T-helper 1 cell (primary cell): ENCODE results near the gene MYH9.
A peak's percentile ranks its signal among the peaks of the same experiment; 100 is the strongest.
"Not testable (repeated sequence)": the region's sequence is repeated elsewhere in the genome, so short reads cannot be mapped to it uniquely, and the experiment has no call there.

Experiments used
- DNase-seq, 5 donors: peaks; one replicate each; pipeline ENCODE4 v3.0.0-alpha.2; 2012 to 2020

The MYH9 gene

GRCh38 chr22:36413022-36413775 is 25.4 kb upstream of the MYH9 start:
- no peak for DNase-seq

DNA sequence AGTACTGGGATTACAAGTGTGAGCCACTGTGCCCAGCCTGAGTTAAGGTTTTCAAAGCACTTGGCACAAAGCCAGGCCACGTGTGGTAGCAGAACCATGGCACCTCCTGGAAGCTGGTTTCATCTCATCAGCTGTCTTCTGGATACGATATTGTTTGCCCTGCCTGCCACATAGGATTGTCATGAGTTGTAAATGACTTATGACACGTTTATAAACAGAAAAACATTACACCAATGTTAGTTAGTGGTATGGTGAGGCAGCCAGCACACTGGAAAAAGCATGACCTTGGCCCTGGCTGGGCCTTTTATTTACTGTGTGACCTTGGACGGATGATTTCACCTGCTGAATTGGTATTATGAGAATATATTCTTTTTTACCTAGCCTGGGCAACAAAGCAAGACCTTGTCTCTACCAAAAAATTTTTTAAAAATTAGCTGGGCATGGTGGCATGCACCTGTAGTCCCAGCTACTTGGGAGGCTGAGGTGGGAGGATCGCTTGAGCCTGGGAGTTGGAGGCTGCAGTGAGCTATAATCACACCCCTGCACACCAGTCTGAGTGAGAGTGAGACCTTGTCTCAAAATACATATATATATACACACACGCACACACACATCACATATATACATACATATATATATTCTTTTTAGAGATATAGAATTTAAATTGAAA is 24.0 kb upstream of the MYH9 start:
- DNase-seq: peak in 3 of 5 donors; percentile 14 to 58 (median 17)

- DNase-seq: peak; percentile 58 to 77 (median 70)
Measured at GRCh38 chr22:36409911-36410756, 22.4 kb upstream of the MYH9 start.

- DNase-seq: not testable (repeated sequence)
Measured at GRCh38 chr22:36409554-36409910, 21.8 kb upstream of the MYH9 start.

GRCh38 chr22:36409056-36409455 is 21.3 kb upstream of the MYH9 start:
- DNase-seq: no peak

- DNase-seq: no peak
Measured at GRCh38 chr22:36406721-36407120, 19.0 kb upstream of the MYH9 start.

GRCh38 chr22:36405671-36406538 is 18.1 kb upstream of the MYH9 start:
- peak in 3 of 5 donors; percentile 34 to 93 (median 35) for DNase-seq

DNA sequence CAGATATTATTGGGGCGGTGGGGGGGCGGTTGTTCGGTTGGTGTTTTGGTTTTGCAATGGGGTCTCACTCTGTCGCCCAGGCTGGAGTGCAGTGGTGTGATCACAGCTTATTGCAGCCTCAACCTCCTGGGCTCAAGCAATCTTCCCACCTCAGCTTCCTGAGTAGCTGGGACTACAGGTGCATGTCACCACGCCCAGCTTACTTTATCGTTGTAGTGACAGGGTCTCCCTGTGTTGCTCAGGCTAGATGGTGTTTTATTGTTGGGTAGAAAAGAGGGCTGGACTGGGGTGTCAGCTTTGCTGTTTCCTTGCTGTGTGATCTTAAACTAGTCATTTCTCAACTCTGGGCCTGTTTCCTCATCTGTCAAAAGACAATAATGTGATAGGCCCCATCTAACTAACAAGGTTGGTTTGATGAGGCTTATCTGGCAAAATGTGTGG is 17.5 kb upstream of the MYH9 start:
- peak in 1 of 5 donors; percentile 85 for DNase-seq

DNA sequence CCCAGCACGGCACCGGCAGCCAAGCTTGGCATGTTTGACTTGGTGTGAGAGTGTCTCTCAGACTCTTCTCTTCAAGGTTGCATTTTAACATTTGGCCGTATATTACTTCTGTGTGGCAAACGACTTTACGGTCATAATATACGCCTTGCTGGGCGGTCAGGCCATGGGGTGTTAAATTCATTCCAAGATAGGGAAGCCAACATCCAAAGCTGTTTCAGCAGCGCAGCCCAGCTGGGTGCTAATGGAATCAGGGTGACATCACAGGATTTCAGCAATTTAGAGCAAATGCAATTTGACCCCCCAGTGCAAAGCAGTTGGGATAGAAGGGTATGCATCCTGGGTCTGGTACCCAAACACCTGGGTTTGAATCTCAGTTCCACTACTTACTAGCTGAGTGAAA is 16.7 kb upstream of the MYH9 start:
- DNase-seq: no peak

- DNase-seq: no peak
Measured at GRCh38 chr22:36399472-36399778, 11.7 kb upstream of the MYH9 start.

DNA sequence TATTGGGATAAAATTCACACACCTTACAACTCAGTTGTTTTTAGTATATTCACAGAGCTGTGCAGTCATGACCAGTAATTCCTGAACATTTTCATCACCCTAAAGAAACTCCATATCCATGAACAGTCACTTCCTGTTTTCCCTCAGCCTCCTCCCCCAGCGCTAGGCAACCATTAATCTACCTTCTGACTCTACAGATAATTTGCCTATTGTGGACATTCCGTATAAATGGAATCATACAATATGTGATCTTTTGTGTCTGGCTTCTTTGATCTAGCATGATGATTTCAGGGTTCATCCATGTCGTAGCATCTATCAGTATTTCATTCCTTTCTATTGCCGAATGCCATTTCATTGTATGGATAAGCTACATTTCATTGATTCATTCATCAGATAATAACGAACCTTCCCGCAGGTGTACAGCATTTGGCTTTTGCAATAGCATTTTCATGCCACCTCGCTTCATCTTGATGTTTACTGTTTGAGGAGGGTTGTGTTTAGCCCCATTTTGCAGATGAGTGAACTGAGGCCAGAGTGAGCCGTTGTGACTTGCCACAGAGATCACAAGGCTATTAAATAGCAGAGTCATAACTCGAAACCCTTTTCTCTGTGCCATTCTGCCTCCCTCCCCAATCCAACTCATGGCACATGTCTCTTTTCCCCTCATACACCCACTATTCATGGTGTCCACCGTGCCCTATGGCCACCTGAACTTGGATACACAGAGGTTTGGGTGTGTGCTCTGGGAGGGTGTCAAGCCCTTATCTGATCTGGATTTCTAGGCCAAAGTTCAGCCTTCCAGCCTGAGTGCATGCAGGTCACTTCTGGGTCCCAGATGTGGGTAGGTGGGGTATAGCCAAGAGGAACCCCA is 11.1 kb upstream of the MYH9 start:
- DNase-seq: no peak

DNA sequence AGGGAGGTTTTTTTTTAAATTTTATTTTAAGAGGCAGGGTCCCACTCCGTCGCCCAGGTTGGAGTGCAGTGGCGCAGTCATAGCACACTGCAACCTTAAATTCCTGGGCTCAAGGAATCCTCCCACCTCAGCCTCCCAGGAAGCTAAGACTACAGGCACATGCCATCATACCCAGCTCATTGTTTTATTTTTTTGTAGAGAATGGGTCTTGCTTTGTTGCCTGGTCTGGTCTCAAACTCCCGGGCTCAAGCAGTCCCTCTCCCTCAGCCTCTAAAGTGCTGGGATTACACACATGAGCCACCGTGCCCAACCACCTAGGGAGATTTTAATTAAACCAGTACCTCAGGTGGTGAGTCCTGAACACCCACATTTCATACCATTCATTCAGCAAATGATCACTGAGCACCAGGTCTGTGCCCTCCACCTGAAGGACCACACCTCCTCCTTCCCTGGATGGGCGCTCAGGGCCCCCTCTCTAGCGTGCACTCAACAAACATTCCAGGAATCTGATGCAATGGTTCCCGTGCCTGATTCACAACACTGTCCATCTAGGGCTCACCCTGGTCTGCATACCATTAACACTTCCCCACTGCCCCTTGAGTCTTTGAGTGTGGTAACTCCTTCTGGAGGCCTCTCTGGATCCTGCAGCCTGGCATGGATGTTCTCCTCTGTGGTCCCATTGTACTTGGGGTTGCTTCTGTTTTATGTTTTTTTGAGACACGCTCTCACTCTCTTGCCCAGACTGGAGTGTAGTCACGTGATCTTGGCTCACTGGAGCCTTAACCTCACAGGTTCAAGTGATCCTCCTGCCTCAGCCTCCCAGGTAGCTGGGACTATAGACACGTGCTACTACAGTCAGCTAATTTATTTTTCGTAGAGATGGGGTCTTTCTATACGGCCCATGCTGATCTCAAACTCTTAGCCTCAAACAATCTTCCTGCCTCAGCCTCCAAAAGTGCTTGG is 9.6 kb upstream of the MYH9 start:
- DNase-seq: no peak

DNA sequence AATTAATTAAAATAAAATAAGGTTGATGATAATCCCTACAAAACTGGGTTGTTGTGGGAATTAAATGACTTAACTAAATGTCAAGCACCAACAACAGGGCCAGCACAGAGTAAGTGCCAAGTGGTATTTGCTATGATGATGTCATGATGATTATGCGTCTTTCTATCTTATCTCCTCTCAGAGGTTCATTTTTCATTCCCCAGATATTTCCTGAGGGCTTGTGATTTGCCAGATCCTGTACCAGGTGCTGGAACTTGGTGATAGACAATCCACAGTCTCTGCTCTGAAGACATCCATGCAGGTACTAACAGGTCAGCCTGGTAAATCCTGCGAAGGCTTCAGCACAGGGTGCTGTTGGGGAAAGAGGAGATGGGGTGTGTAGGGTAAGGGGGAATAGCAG is 8.1 kb upstream of the MYH9 start:
- no peak for DNase-seq

- no peak for DNase-seq
Measured at GRCh38 chr22:36395055-36395849, 7.5 kb upstream of the MYH9 start.

DNA sequence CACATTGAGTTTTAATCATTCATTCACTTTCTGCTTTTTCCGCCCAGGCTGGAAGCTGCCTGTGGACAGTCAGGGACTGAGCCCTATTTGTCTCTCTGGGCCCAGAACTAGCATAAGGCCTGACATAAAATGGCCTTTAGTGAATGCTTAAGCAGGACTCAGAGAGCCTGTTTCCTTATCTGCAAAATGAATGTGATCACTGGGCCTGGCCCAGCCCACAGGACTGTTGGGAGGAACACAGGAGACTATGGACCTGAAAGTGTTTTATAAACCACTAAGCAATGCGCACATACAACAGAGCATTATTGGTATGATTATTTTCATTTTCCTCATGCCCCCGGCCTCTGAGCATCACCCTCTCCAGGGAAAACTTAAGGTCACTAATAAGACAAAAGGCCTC is 3.9 kb upstream of the MYH9 start:
- no peak for DNase-seq

- not testable (repeated sequence) for DNase-seq
Measured at GRCh38 chr22:36389122-36389521, 1.4 kb upstream of the MYH9 start.

GRCh38 chr22:36387709-36387958 is 133 bp downstream of the MYH9 start:
- DNase-seq: no peak

- DNase-seq: peak in 2 of 5 donors; percentile 28 to 71
Measured at GRCh38 chr22:36386900-36387708, 663 bp downstream of the MYH9 start.

DNA sequence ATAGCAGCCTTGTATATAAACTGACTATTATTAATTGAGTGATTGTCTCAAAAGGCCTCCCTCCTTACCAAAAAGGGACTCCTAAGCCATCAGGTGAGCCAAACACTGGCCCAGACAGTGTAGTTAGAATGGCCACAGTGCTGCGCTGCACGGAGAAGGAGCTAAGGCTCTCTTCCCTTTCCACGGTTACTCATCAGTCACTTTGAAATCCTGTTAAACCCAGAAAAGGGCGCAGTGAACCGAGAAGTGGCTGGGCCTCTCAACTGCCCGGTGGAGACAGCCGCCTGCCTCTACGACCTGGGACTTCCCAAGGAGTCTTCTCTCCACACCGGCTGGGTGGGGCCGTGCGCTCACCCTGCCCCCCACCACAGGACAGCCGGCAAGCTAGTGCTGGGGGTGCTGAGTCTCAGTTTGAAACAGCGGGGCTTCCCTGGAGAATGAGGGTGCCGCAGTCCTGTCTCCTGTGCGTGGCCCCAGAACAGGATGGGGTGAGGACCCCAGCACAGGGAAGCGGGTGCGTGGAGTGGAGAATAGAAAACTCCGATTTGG is 1.3 kb downstream of the MYH9 start:
- peak in 3 of 5 donors; percentile 34 to 65 (median 47) for DNase-seq
